HUES48 (cell line): ENCODE data around the gene UGT1A9.
"Not testable (repeated sequence)": the region's sequence is repeated elsewhere in the genome, so short reads cannot be mapped to it uniquely, and the experiment has no call there.

Experiments
- H3K27ac ChIP-seq: one replicate; pipeline ENCODE4 v1.7.0; 2013; ENCODE audit warnings: low read depth, low read length, inconsistent platforms
- H3K27me3 ChIP-seq: 2 replicates; pipeline ENCODE4 v1.6.1; 2013; ENCODE audit warnings: mild to moderate bottlenecking, low read length; ENCODE audit not compliant: control insufficient read depth, insufficient read depth
- H3K36me3 ChIP-seq: 2 replicates; pipeline ENCODE4 v1.6.1; 2013; ENCODE audit warnings: low read length; ENCODE audit not compliant: control insufficient read depth, insufficient read depth
- H3K4me1 ChIP-seq: 2 replicates; pipeline ENCODE4 v1.6.1; 2013; ENCODE audit warnings: mild to moderate bottlenecking, low read length; ENCODE audit not compliant: control insufficient read depth, insufficient read depth
- H3K4me3 ChIP-seq: 2 replicates; pipeline ENCODE4 v1.5.1; 2013; ENCODE audit warnings: mild to moderate bottlenecking, low read depth, low read length
- H3K9ac ChIP-seq: 2 replicates; pipeline ENCODE4 v1.6.1; 2013; ENCODE audit warnings: mild to moderate bottlenecking, low read depth, low read length, moderate library complexity
- H3K9me3 ChIP-seq: 2 replicates; pipeline ENCODE4 v1.6.1; 2013; ENCODE audit warnings: low read length; ENCODE audit not compliant: control insufficient read depth, insufficient read depth

UGT1A9 gene

GRCh38 chr2:233655943-233656342 lies 15.8 kb upstream of the UGT1A9 start:
- not testable (repeated sequence) for H3K27me3 ChIP-seq, H3K9ac ChIP-seq, H3K4me3 ChIP-seq, H3K27ac ChIP-seq, H3K4me1 ChIP-seq, H3K9me3 ChIP-seq, H3K36me3 ChIP-seq

DNA sequence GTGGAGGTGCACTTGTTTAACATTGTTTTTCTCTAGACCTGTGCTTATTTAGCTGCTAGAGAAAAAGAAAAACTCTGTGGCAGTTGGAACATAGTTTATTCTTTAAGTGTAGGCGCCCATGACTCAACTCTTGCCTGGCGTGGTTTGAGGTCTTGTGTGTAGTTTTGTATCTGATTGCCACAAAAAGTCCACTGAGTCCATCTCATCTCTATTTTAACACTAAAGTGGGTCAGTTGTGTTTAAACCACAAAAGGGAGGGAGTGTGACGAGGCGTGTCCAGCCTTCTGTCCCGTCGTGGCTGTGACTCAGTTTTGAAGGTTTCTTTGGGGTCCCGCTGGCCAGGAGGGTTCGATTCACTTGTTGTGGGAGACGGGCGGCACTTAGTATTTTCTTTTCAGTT lies 15.3 kb upstream of the UGT1A9 start:
- H3K9ac ChIP-seq: no peak overlapping the region
- no peaks in the 10 kb centered on the region for H3K9me3 ChIP-seq
- no peak overlapping the region for H3K4me3 ChIP-seq
- H3K36me3 ChIP-seq: no peaks in the 10 kb centered on the region
- no peaks in the 10 kb centered on the region for H3K4me1 ChIP-seq
- no peak overlapping the region for H3K27ac ChIP-seq
- no peaks in the 10 kb centered on the region for H3K27me3 ChIP-seq

GRCh38 chr2:233658610-233659009 lies 13.1 kb upstream of the UGT1A9 start:
- Histone ChIP-seq H3K4me3 (no peak overlapping the region), H3K9me3 (no peaks in the 10 kb centered on the region), H3K9ac (no peak overlapping the region), H3K27me3 (no peaks in the 10 kb centered on the region), H3K4me1 (no peaks in the 10 kb centered on the region), H3K36me3 (no peaks in the 10 kb centered on the region), H3K27ac (no peak overlapping the region)

DNA sequence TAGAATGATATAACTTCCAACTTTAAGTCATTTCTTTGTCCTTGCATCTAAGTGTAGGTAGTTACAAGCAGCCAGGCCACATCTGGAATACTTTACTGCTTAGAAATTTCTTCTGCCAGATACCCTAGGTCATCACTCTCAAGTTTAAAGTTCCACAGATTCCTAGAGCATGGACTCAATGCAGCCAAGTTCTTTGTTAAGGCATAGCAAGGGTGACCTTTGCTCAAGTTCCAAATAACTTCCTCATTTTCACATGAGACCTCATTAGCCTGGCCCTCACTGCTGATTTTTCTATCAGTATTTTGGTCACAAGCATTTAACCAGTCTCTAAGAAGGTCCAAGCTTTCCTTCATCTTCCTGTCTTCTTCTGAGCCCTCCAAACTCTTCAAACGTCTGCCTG lies 7.8 kb upstream of the UGT1A9 start:
- Histone ChIP-seq H3K9ac (no peak overlapping the region), H3K27me3 (no peaks in the 10 kb centered on the region), H3K27ac (no peak overlapping the region), H3K4me3 (no peak overlapping the region), H3K4me1 (no peaks in the 10 kb centered on the region), H3K36me3 (no peaks in the 10 kb centered on the region), H3K9me3 (peaks cover 3% of the 10 kb centered on the region; the same call in 1 of the 2 replicates)

DNA sequence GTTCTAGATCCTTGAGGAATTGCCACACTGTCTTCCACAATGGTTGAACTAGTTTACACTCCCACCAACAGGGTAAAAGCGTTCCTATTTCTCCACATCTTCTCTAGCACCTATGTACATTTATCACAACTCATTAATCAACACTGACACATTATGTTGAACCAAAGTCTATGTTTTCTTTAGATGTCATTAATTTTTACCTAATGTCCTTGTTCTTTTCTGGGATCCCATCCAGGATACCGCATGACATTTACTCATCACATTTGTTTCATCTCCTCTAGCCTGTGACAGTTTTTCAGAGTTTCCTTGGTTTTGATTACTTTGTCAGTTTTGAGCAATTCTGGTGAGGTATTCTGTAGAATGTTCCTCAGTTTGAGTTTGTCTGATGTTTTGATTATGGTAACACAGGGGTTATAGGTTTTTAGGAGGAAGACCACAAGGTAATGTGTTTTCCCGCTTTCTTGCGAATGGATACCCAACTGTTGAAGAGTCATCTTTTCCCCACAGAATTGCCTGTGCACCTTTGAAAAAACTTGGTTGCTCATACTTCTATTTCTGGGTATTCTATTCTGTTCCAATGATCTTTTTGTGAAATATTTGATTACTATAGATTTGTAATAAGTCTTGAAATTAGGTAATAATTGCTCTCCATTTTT lies 3.0 kb upstream of the UGT1A9 start:
- H3K27ac ChIP-seq: no peak overlapping the region
- no peak overlapping the region for H3K9ac ChIP-seq
- no peaks in the 10 kb centered on the region for H3K27me3 ChIP-seq
- no peaks in the 10 kb centered on the region for H3K4me1 ChIP-seq
- H3K36me3 ChIP-seq: no peaks in the 10 kb centered on the region
- no peak overlapping the region for H3K4me3 ChIP-seq
- H3K9me3 ChIP-seq: peaks cover 3% of the 10 kb centered on the region; the same call in 1 of the 2 replicates

DNA sequence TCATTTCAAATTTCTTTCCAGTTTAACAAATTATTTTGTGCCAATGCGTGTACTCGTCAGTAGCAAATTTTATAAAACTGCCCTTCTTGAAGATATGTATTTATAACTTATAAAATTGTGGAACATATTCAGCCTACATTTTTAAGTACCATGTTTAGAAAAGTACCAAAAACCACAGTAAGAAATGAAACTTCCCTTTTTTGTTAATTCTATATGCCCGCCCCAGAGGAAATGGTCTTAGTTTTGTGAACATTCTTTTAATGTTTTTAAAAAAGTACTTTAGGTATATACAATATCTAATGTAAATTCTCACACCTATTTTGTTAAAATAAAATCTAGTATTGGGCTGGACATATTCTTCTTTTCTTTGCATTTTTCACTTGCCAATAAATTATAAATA lies 1.2 kb downstream of the UGT1A9 start:
- Histone ChIP-seq H3K27me3 (no peaks in the 10 kb centered on the region), H3K36me3 (no peaks in the 10 kb centered on the region), H3K4me3 (no peak overlapping the region), H3K9me3 (no peaks in the 10 kb centered on the region), H3K27ac (no peak overlapping the region), H3K9ac (no peak overlapping the region), H3K4me1 (no peaks in the 10 kb centered on the region)

- H3K4me1 ChIP-seq: no peaks in the 10 kb centered on the region
- H3K9ac ChIP-seq: no peak overlapping the region
- H3K9me3 ChIP-seq: no peaks in the 10 kb centered on the region
- no peaks in the 10 kb centered on the region for H3K36me3 ChIP-seq
- no peak overlapping the region for H3K4me3 ChIP-seq
- H3K27me3 ChIP-seq: no peaks in the 10 kb centered on the region
- no peak overlapping the region for H3K27ac ChIP-seq
These were observed 2.2 kb downstream of the UGT1A9 start for GRCh38 chr2:233673896-233674295.

GRCh38 chr2:233674314-233674713 lies 2.6 kb downstream of the UGT1A9 start:
- Histone ChIP-seq H3K4me1 (no peaks in the 10 kb centered on the region), H3K9ac (no peak overlapping the region), H3K36me3 (no peaks in the 10 kb centered on the region), H3K4me3 (no peak overlapping the region), H3K27me3 (no peaks in the 10 kb centered on the region), H3K9me3 (no peaks in the 10 kb centered on the region), H3K27ac (no peak overlapping the region)

GRCh38 chr2:233674995-233675394 lies 3.3 kb downstream of the UGT1A9 start:
- Histone ChIP-seq H3K27me3 (no peaks in the 10 kb centered on the region), H3K4me1 (no peaks in the 10 kb centered on the region), H3K4me3 (no peak overlapping the region), H3K27ac (no peak overlapping the region), H3K36me3 (no peaks in the 10 kb centered on the region), H3K9ac (no peak overlapping the region), H3K9me3 (no peaks in the 10 kb centered on the region)

GRCh38 chr2:233676046-233676445 lies 4.3 kb downstream of the UGT1A9 start:
- H3K4me1 ChIP-seq: no peaks in the 10 kb centered on the region
- H3K9me3 ChIP-seq: no peaks in the 10 kb centered on the region
- no peaks in the 10 kb centered on the region for H3K36me3 ChIP-seq
- H3K9ac ChIP-seq: no peak overlapping the region
- H3K27ac ChIP-seq: no peak overlapping the region
- no peaks in the 10 kb centered on the region for H3K27me3 ChIP-seq
- no peak overlapping the region for H3K4me3 ChIP-seq

DNA sequence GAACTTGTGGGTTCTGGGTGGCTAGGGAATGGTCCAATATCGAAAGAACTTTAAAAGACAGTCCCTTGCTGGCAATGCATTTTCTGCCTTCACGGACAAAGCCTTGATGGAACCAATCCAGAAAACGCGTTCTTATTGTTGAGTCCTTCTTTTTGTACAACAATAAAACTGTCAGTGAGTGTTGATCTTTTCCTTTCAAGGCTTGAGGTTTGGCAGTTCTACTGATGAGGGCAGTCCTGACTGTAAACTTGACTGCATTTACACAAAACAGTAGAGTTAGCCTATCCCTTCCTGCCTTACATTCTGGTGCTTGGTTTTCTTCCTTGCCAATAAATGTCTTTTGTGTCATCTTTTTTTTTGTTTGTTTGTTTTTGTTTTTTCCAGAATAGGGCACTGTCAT lies 7.5 kb downstream of the UGT1A9 start:
- Histone ChIP-seq H3K27me3 (no peaks in the 10 kb centered on the region), H3K9ac (no peak overlapping the region), H3K9me3 (no peaks in the 10 kb centered on the region), H3K36me3 (no peaks in the 10 kb centered on the region), H3K4me3 (no peak overlapping the region), H3K27ac (no peak overlapping the region), H3K4me1 (no peaks in the 10 kb centered on the region)
